GM06990 (cell line): ENCODE data around the gene C1orf53.
A peak's percentile ranks its signal among the peaks of the same experiment; 100 is the strongest.
"Not testable (repeated sequence)": the region's sequence is repeated elsewhere in the genome, so short reads cannot be mapped to it uniquely, and the experiment has no call there.

ENCODE experiments used
- DNase-seq: peaks from one replicate; pipeline ENCODE4 v3.0.0-alpha.2; 2011; ENCODE audit not compliant: insufficient read length; ENCODE audit errors: extremely low read depth
- H3K27me3 ChIP-seq: replicated peaks from 2 replicates; pipeline ENCODE4 v1.6.0; 2011; ENCODE audit warnings: low read length; ENCODE audit not compliant: control insufficient read depth, insufficient read depth
- H3K36me3 ChIP-seq: 2 replicates; pipeline ENCODE4 v1.5.1; 2011; ENCODE audit warnings: low read length; ENCODE audit not compliant: control insufficient read depth, insufficient read depth
- H3K4me3 ChIP-seq: replicated peaks from 2 replicates; pipeline ENCODE4 v1.5.1; 2011; ENCODE audit warnings: low read depth, mild to moderate bottlenecking, control low read depth, low read length
- CTCF ChIP-seq: IDR thresholded peaks from 2 replicates; pipeline ENCODE4 v1.5.1; 2011; ENCODE audit warnings: low read length, control low read depth, mild to moderate bottlenecking, inconsistent platforms; ENCODE audit not compliant: insufficient read depth, poor library complexity, severe bottlenecking

C1orf53 gene

GRCh38 chr1:197865809-197866208 lies 36.6 kb upstream of the C1orf53 start:
- no peak for TF ChIP-seq CTCF
- H3K27me3 ChIP-seq, result no peaks in the 10 kb centered on the region
- DNase-seq, result no peak
- no peak overlapping the region for H3K4me3 ChIP-seq
- no peaks in the 10 kb centered on the region for H3K36me3 ChIP-seq

GRCh38 chr1:197868751-197869489 lies 33.5 kb upstream of the C1orf53 start:
- peak; percentile 67 for TF ChIP-seq CTCF
- no peak for DNase-seq
- no peak overlapping the region for H3K4me3 ChIP-seq
- H3K36me3 ChIP-seq, result no peaks in the 10 kb centered on the region
- no peaks in the 10 kb centered on the region for H3K27me3 ChIP-seq

- no peak overlapping the region for H3K4me3 ChIP-seq
- no peak for DNase-seq
- H3K36me3 ChIP-seq, result no peaks in the 10 kb centered on the region
- no peaks in the 10 kb centered on the region for H3K27me3 ChIP-seq
- TF ChIP-seq CTCF, result no peak
Measured at GRCh38 chr1:197869490-197870077, 32.8 kb upstream of the C1orf53 start.

GRCh38 chr1:197876894-197877293 lies 25.5 kb upstream of the C1orf53 start:
- H3K4me3 ChIP-seq, result no peak overlapping the region
- DNase-seq, result no peak
- no peaks in the 10 kb centered on the region for H3K36me3 ChIP-seq
- no peaks in the 10 kb centered on the region for H3K27me3 ChIP-seq
- no peak for TF ChIP-seq CTCF

- not testable (repeated sequence) for H3K27me3 ChIP-seq, H3K36me3 ChIP-seq, DNase-seq, H3K4me3 ChIP-seq
Measured at GRCh38 chr1:197880385-197880784, 22.0 kb upstream of the C1orf53 start.

GRCh38 chr1:197882241-197882640 lies 20.2 kb upstream of the C1orf53 start:
- H3K4me3 ChIP-seq, H3K36me3 ChIP-seq, DNase-seq, H3K27me3 ChIP-seq: not testable (repeated sequence)
